ENCODE results near the gene SEPTIN1. TPM values are rescaled to one million over a fixed set of nuclear protein-coding genes. Genes with fewer than 3 reads are reported as not detected.

The SEPTIN1 gene
- total RNA-seq, 1 experiment from 2014 or later, result 0.34 TPM

- Histone ChIP-seq H3K4me1 (peaks cover 19% of the 10 kb centered on the region), H3K9me3 (no peaks in the 10 kb centered on the region), H3K27me3 (replicated peaks; ENCODE audit: control insufficient read depth, insufficient read depth, low read length) (no peaks in the 10 kb centered on the region), H3K36me3 (ENCODE audit: control insufficient read depth, insufficient read depth, low read length) (no peaks in the 10 kb centered on the region), H3K4me3 (ENCODE audit: low read depth, low read length) (peak overlapping the region; percentile 63)
- Mint-ChIP-seq H3K27me3 (ENCODE audit: insufficient read depth, unreplicated experiment) (no peaks in the 10 kb centered on the region), H3K36me3 (ENCODE audit: insufficient read depth, unreplicated experiment) (peaks cover 50% of the 10 kb centered on the region), H3K4me3 (ENCODE audit: unreplicated experiment) (peak overlapping the region; percentile 72), H3K4me1 (ENCODE audit: low read depth, unreplicated experiment) (peaks cover 33% of the 10 kb centered on the region), H3K27ac (ENCODE audit: unreplicated experiment) (no peak overlapping the region), H3K9me3 (ENCODE audit: unreplicated experiment) (no peaks in the 10 kb centered on the region)
- DNase-seq, result no peak
- ChIA-PET POLR2A (interaction anchor here (0.6 kb wide), 1 partner anchor 63 kb away, joined by 3 read pairs; the partner anchor contains the start of gene DCTPP1), CTCF (no interaction called here)
- BruUV-seq (replicated peaks), result no TSS peak
- no peak for TF ChIP-seq CTCF (IDR thresholded peaks at IDR 0.05; ENCODE audit: insufficient read depth in 1 of 2, low read depth in 1 of 2, low read length in 1 of 2, severe bottlenecking in 1 of 2, unreplicated experiment in 1 of 2)
- intact Hi-C loops (cut with micrococcal nuclease; ENCODE audit: unreplicated experiment), result no loop called here
These were observed 14.9 kb downstream of the SEPTIN1 start for GRCh38 chr16:30367349-30368009.

- no peak overlapping the region for H3K4me3 ChIP-seq (ENCODE audit: low read depth, low read length)
- peaks cover 15% of the 10 kb centered on the region for H3K4me1 ChIP-seq
- BruUV-seq (replicated peaks), result no TSS peak
- POLR2A ChIA-PET, result no interaction called here
- no peak for DNase-seq
- Mint-ChIP-seq H3K27me3 (ENCODE audit: insufficient read depth, unreplicated experiment) (no peaks in the 10 kb centered on the region), H3K9me3 (ENCODE audit: unreplicated experiment) (no peaks in the 10 kb centered on the region), H3K36me3 (ENCODE audit: insufficient read depth, unreplicated experiment) (peaks cover 56% of the 10 kb centered on the region), H3K4me3 (ENCODE audit: unreplicated experiment) (no peak overlapping the region), H3K27ac (ENCODE audit: unreplicated experiment) (no peak overlapping the region), H3K4me1 (ENCODE audit: low read depth, unreplicated experiment) (peaks cover 27% of the 10 kb centered on the region)
- CTCF ChIA-PET, result no interaction called here
- H3K36me3 ChIP-seq (ENCODE audit: control insufficient read depth, insufficient read depth, low read length), result no peaks in the 10 kb centered on the region
- intact Hi-C loops (cut with micrococcal nuclease; ENCODE audit: unreplicated experiment), result no loop called here
- no peak for TF ChIP-seq CTCF (IDR thresholded peaks at IDR 0.05; ENCODE audit: insufficient read depth in 1 of 2, low read depth in 1 of 2, low read length in 1 of 2, severe bottlenecking in 1 of 2, unreplicated experiment in 1 of 2)
- no peaks in the 10 kb centered on the region for H3K27me3 ChIP-seq (replicated peaks; ENCODE audit: control insufficient read depth, insufficient read depth, low read length)
- no peaks in the 10 kb centered on the region for H3K9me3 ChIP-seq
These were observed 15.8 kb downstream of the SEPTIN1 start for GRCh38 chr16:30366511-30366910.

GRCh38 chr16:30365200-30365599 is 17.2 kb downstream of the SEPTIN1 start:
- H3K36me3 ChIP-seq (ENCODE audit: control insufficient read depth, insufficient read depth, low read length), result no peaks in the 10 kb centered on the region
- no peaks in the 10 kb centered on the region for H3K27me3 ChIP-seq (replicated peaks; ENCODE audit: control insufficient read depth, insufficient read depth, low read length)
- BruUV-seq (replicated peaks), result no TSS peak
- H3K4me3 Mint-ChIP-seq (ENCODE audit: unreplicated experiment), result no peak overlapping the region
- no peak overlapping the region for H3K27ac Mint-ChIP-seq (ENCODE audit: unreplicated experiment)
- H3K4me1 Mint-ChIP-seq (ENCODE audit: low read depth, unreplicated experiment), result peaks cover 34% of the 10 kb centered on the region
- CTCF ChIA-PET, result interaction anchor here (0.6 kb wide), 2 partner anchors 241 to 434 kb away, joined by 3 to 4 read pairs; no protein-coding TSS in a partner anchor
- intact Hi-C loops (cut with micrococcal nuclease; ENCODE audit: unreplicated experiment), result no loop called here
- peaks cover 12% of the 10 kb centered on the region for H3K4me1 ChIP-seq
- no peak for TF ChIP-seq CTCF (IDR thresholded peaks at IDR 0.05; ENCODE audit: insufficient read depth in 1 of 2, low read depth in 1 of 2, low read length in 1 of 2, severe bottlenecking in 1 of 2, unreplicated experiment in 1 of 2)
- H3K4me3 ChIP-seq (ENCODE audit: low read depth, low read length), result no peak overlapping the region
- DNase-seq, result no peak
- no peaks in the 10 kb centered on the region for H3K9me3 ChIP-seq
- POLR2A ChIA-PET, result no interaction called here
- H3K27me3 Mint-ChIP-seq (ENCODE audit: insufficient read depth, unreplicated experiment), result no peaks in the 10 kb centered on the region
- no peaks in the 10 kb centered on the region for H3K9me3 Mint-ChIP-seq (ENCODE audit: unreplicated experiment)
- peaks cover 57% of the 10 kb centered on the region for H3K36me3 Mint-ChIP-seq (ENCODE audit: insufficient read depth, unreplicated experiment)

Data from Caco-2 (cell line).